ENCODE measurements around the gene TMEM169.

Gene TMEM169, protein sequence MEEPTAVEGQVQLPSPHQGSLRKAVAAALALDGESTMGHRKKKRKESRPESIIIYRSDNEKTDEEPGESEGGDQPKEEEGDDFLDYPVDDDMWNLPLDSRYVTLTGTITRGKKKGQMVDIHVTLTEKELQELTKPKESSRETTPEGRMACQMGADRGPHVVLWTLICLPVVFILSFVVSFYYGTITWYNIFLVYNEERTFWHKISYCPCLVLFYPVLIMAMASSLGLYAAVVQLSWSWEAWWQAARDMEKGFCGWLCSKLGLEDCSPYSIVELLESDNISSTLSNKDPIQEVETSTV

DNA sequence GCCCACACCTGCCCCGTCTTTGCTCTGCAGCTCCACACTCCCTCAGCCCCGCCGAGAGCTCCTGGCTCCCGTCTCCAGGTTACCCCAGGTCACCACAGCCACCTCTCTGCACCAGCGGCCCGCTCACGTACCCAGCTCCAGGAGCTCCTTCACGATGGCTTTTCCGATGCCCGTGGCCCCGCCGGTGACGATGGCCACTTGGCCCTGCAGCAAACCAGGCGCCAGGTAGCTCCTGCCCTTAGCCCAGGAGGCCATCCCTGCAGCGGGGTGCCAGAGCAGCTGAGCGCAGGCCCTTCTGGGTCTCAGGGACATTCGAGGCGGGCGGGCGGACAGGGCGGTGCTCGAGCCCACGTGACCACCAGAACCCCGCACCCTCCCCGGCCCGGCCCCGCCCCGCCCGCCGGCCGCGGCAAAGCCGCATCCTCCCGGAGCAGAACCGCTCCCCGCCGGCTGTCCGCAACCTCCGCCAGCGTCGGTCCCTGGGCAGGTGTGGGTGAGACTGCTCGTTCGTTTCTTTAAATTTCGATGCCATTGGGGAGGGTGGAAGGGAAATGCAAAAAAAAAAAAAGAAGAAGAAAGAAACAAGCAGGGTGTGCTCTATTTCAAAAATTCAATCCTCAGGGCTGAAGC, at the start of gene TMEM169, which contains the start of gene PECR:
Gene TMEM169 (plus strand): TSS at position 433 of the 630 bp plus-strand sequence. CDS start 14,045 bp downstream, outside the sequence.
Gene PECR (minus strand): TSS at position 323 of the 630 bp plus-strand sequence. CDS start 68 bp downstream, at position 255.
- Histone ChIP-seq H3K9me3 (ENCODE audit: control insufficient read depth, insufficient read depth, low read depth, low read length) (no peaks in the 10 kb centered on the region), H3K4me1 (ENCODE audit: control insufficient read depth, insufficient read depth, low read length) (peaks cover 3% of the 10 kb centered on the region), H3K27ac (ENCODE audit: extremely low read depth, low read depth, low read length) (peak within 1 kb of the TSS; percentile 48; the same call in 1 of the 2 replicates), H3K36me3 (ENCODE audit: control insufficient read depth in 2 of 2, insufficient read depth in 1 of 2, low read length in 2 of 2) (no peaks in the 10 kb centered on the region; a peak in 1 of 3 replicates), H3K4me3 (ENCODE audit: low read depth, low read length) (peak within 1 kb of the TSS; percentile 80)
- CTCF ChIA-PET, result interaction anchor here (0.6 to 1.2 kb wide), 4 partner anchors 10 to 49 kb away, joined by 3 to 4 read pairs (median 4); no protein-coding TSS in a partner anchor
- POLR2A ChIA-PET, result interaction anchor here (0.6 to 1.6 kb wide), 6 partner anchors 20 to 69 kb away, joined by 3 to 18 read pairs (median 6); partner anchors contain the start of gene XRCC5
- no peak for TF ChIP-seq EGR2 (tag by site-specific recombination; IDR thresholded peaks at IDR 0.05; ENCODE audit: low read depth)
- no peak for TF ChIP-seq ZBTB21 (tag by site-specific recombination; IDR thresholded peaks at IDR 0.05)
- no peak for TF ChIP-seq ZNF426 (tag by site-specific recombination; IDR thresholded peaks at IDR 0.05)
- TF ChIP-seq ZNF174 (tag by site-specific recombination; IDR thresholded peaks at IDR 0.05), result no peak
- 0 out of 2 replicates have a peak, but pooled peaks have one; percentile 31 for TF ChIP-seq REPIN1 (tag by site-specific recombination; IDR thresholded peaks at IDR 0.05; ENCODE audit: low read depth)
- TF ChIP-seq YY1 (tag by site-specific recombination; IDR thresholded peaks at IDR 0.05), result 0 out of 2 replicates have a peak, but pooled peaks have one; percentile 26
- no peak for TF ChIP-seq KLF7 (tag by site-specific recombination; IDR thresholded peaks at IDR 0.05; ENCODE audit: borderline replicate concordance)
- TF ChIP-seq ZNF266 (tag by site-specific recombination; IDR thresholded peaks at IDR 0.05; ENCODE audit: low read depth), result no peak
- no peak for TF ChIP-seq IKZF3 (tag by site-specific recombination; IDR thresholded peaks at IDR 0.05)
- TF ChIP-seq, protein P1, sequence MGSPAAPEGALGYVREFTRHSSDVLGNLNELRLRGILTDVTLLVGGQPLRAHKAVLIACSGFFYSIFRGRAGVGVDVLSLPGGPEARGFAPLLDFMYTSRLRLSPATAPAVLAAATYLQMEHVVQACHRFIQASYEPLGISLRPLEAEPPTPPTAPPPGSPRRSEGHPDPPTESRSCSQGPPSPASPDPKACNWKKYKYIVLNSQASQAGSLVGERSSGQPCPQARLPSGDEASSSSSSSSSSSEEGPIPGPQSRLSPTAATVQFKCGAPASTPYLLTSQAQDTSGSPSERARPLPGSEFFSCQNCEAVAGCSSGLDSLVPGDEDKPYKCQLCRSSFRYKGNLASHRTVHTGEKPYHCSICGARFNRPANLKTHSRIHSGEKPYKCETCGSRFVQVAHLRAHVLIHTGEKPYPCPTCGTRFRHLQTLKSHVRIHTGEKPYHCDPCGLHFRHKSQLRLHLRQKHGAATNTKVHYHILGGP (tag by site-specific recombination; IDR thresholded peaks at IDR 0.05), result no peak
- TF ChIP-seq ZNF140 (tag by site-specific recombination; IDR thresholded peaks at IDR 0.05), result no peak
- TF ChIP-seq WT1 (tag by site-specific recombination; IDR thresholded peaks at IDR 0.05), result no peak
- TF ChIP-seq SP7 (tag by site-specific recombination; IDR thresholded peaks at IDR 0.05), result peak; percentile 69; the same call in 1 of the 2 replicates
- no peak; the same call in 1 of the 2 replicates for TF ChIP-seq ZNF10 (tag by site-specific recombination; IDR thresholded peaks at IDR 0.05)
- TF ChIP-seq ZNF501 (tag by site-specific recombination; IDR thresholded peaks at IDR 0.05), result no peak
- TF ChIP-seq ZNF473 (tag by site-specific recombination; IDR thresholded peaks at IDR 0.05), result no peak
- no peak for TF ChIP-seq ZNF549 (tag by site-specific recombination; IDR thresholded peaks at IDR 0.05)
- no peak for TF ChIP-seq GFI1B (tag by site-specific recombination; IDR thresholded peaks at IDR 0.05)
- no peak for TF ChIP-seq ZNF555 (tag by site-specific recombination; conservative IDR thresholded peaks at IDR 0.05)
- no peak for TF ChIP-seq ZSCAN30 (tag by site-specific recombination; IDR thresholded peaks at IDR 0.05)
- TF ChIP-seq ZBTB1 (tag by site-specific recombination; IDR thresholded peaks at IDR 0.05), result no peak
- peak; percentile 42; the same call in 1 of the 2 replicates for TF ChIP-seq SP3 (tag by site-specific recombination; IDR thresholded peaks at IDR 0.05)
- no peak for TF ChIP-seq ZNF626 (tag by site-specific recombination; IDR thresholded peaks at IDR 0.05)
- TF ChIP-seq, protein P2, sequence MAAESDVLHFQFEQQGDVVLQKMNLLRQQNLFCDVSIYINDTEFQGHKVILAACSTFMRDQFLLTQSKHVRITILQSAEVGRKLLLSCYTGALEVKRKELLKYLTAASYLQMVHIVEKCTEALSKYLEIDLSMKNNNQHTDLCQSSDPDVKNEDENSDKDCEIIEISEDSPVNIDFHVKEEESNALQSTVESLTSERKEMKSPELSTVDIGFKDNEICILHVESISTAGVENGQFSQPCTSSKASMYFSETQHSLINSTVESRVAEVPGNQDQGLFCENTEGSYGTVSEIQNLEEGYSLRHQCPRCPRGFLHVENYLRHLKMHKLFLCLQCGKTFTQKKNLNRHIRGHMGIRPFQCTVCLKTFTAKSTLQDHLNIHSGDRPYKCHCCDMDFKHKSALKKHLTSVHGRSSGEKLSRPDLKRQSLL (tag by site-specific recombination; IDR thresholded peaks at IDR 0.05), result peak; percentile 95
- TF ChIP-seq, protein P3, sequence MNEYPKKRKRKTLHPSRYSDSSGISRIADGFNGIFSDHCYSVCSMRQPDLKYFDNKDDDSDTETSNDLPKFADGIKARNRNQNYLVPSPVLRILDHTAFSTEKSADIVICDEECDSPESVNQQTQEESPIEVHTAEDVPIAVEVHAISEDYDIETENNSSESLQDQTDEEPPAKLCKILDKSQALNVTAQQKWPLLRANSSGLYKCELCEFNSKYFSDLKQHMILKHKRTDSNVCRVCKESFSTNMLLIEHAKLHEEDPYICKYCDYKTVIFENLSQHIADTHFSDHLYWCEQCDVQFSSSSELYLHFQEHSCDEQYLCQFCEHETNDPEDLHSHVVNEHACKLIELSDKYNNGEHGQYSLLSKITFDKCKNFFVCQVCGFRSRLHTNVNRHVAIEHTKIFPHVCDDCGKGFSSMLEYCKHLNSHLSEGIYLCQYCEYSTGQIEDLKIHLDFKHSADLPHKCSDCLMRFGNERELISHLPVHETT (tag by site-specific recombination; IDR thresholded peaks at IDR 0.05), result no peak
- TF ChIP-seq ZFP41 (tag by site-specific recombination; IDR thresholded peaks at IDR 0.05; ENCODE audit: borderline replicate concordance), result no peak
- TF ChIP-seq ZFP37 (tag by site-specific recombination; IDR thresholded peaks at IDR 0.05), result no peak
- TF ChIP-seq ZNF529 (tag by site-specific recombination; IDR thresholded peaks at IDR 0.05; ENCODE audit: insufficient replicate concordance), result no peak
- TF ChIP-seq, protein P4, sequence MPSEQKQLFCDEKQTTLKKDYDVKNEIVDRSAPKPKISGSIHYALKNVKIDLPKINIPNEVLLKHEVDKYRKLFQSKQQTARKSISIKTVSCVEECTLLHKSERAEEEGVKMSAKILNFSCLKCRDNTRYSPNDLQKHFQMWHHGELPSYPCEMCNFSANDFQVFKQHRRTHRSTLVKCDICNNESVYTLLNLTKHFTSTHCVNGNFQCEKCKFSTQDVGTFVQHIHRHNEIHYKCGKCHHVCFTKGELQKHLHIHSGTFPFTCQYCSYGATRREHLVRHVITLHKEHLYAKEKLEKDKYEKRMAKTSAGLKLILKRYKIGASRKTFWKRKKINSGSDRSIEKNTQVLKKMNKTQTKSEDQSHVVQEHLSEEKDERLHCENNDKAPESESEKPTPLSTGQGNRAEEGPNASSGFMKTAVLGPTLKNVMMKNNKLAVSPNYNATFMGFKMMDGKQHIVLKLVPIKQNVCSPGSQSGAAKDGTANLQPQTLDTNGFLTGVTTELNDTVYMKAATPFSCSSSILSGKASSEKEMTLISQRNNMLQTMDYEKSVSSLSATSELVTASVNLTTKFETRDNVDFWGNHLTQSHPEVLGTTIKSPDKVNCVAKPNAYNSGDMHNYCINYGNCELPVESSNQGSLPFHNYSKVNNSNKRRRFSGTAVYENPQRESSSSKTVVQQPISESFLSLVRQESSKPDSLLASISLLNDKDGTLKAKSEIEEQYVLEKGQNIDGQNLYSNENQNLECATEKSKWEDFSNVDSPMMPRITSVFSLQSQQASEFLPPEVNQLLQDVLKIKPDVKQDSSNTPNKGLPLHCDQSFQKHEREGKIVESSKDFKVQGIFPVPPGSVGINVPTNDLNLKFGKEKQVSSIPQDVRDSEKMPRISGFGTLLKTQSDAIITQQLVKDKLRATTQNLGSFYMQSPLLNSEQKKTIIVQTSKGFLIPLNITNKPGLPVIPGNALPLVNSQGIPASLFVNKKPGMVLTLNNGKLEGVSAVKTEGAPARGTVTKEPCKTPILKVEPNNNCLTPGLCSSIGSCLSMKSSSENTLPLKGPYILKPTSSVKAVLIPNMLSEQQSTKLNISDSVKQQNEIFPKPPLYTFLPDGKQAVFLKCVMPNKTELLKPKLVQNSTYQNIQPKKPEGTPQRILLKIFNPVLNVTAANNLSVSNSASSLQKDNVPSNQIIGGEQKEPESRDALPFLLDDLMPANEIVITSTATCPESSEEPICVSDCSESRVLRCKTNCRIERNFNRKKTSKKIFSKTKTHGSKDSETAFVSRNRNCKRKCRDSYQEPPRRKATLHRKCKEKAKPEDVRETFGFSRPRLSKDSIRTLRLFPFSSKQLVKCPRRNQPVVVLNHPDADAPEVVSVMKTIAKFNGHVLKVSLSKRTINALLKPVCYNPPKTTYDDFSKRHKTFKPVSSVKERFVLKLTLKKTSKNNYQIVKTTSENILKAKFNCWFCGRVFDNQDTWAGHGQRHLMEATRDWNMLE (tag by site-specific recombination; conservative IDR thresholded peaks at IDR 0.05; ENCODE audit: low read depth), result no peak

All from HEK293 (cell line).